CD4-positive, alpha-beta T cell treated with Interleukin-15 for 4 hours (primary cell): Measurements from ENCODE around the gene EPHB2.

Experiments
- DNase-seq: peaks from one replicate; pipeline ENCODE4 v3.0.0-alpha.2; 2020; ENCODE audit warnings: low spot score

Gene EPHB2

GRCh38 chr1:22884806-22885530 lies 174.3 kb downstream of the EPHB2 start:
- DNase-seq, result peak; percentile 10

DNA sequence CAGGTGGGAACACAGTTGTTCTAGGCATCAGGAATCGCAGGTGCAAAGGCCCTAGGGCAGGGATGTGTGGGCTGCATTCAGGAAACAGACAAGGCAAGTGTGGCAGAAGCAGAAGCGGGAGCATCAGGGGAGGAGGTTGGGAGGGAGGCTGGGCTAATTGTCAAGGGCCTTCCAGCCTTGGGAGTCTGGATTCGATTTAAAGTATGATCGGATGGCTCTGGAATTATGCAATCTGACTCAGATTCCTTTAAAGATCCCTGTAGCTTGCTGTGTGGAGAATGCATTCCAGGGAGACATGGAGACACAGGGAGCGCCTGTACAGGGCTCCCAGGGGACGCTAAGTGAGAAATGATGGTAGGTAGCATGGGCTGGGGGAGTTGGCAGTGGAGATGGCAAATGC lies 175.6 kb downstream of the EPHB2 start:
- no peak for DNase-seq

DNA sequence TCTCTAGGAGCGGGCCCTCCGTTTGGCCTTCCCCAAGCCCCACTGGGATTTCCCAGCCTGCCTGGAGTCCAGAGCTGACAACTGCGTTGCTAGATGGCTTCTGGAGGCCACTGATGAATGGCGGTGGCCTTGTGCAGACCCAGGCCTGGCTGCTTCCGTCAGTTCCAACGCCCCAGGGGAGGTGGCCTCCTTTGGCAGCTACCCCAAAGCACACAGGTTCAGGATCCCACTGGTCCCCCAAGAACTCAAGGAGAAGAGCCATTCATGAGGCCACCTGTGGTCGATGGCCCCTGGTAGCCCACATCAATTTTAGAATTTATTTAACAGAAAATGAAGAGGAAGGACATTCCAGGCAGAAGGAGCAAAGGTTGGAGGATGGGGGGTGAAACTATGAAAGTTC lies 176.9 kb downstream of the EPHB2 start:
- no peak for DNase-seq

GRCh38 chr1:22888320-22889075 lies 177.9 kb downstream of the EPHB2 start:
- no peak for DNase-seq

GRCh38 chr1:22889213-22889827 lies 178.7 kb downstream of the EPHB2 start:
- DNase-seq, result no peak

DNA sequence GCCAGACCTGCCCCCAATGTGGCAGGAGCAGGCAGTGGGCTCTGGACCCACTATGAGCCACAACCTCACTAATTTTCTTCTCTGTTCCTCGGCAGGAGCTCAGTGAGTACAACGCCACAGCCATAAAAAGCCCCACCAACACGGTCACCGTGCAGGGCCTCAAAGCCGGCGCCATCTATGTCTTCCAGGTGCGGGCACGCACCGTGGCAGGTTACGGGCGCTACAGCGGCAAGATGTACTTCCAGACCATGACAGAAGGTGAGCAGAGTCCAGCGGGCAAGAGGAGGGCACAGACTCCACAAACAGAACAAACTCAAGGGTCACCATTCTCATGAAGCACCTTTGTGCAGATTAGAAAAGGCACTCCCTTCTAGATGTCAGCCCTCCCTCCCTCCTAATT lies 182.2 kb downstream of the EPHB2 start:
- no peak for DNase-seq

GRCh38 chr1:22893292-22893691 lies 182.7 kb downstream of the EPHB2 start:
- no peak for DNase-seq

- DNase-seq, result no peak
Observed at GRCh38 chr1:22895357-22895756, 184.7 kb downstream of the EPHB2 start.

- DNase-seq, result no peak
Observed at GRCh38 chr1:22896184-22896583, 185.5 kb downstream of the EPHB2 start.

DNA sequence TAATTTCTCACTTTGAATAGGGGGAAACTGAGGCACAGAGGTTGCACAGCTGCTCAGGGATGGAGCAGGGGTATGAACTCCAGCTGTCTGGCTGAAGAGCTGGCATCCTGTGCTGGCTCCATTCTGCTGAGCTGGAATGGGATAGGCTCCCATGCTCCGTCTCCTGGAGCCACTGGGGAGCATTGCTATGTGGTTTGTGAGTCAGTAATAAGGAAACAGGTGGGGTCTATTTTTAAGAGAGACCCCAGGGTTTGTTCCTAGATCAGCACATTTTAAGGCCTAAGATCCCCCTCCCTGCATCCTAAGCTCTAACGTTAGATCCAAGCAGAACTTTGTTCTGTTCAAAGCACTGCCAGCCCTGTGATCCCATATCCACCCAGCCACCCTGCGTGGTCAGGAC lies 189.8 kb downstream of the EPHB2 start:
- no peak for DNase-seq

DNA sequence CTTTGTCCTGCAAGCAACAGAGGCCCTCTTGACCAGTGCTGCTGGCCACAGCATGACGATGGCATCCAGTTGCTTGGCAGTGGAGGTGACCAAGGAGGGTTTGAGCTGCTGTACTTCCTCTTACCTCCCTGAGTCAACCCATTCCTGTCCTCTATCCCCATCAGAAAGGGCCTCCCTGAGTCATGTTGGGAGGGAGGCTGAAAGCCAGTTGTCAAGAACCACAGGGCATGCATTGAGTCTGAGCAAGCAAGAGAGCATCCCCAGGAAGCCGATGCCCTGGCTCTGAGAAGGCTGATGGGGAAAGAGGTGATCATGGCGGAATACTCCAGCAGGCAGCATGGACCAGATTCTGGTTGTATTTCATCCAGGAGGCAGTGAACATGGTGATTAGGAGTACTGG lies 192.5 kb downstream of the EPHB2 start:
- no peak for DNase-seq

DNA sequence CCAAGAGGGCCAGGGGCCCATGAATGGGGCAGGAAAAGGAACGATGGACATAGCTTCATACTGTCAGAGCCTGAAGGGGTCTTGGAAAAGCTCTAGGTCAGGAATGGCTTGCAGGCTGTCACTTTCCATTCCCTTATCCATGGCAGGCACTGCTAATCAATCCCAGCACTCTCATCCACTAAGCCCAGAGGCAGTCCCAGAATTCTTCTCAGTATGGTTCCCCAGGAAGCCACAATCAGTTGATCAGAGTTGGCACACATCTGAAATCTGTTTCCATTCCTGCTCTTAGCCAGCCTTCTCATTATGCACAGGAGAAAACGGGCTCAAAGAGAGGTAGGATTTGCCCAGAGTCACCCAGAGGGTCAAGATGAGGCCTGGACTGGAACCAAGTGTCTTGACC lies 196.3 kb downstream of the EPHB2 start:
- DNase-seq, result no peak

DNA sequence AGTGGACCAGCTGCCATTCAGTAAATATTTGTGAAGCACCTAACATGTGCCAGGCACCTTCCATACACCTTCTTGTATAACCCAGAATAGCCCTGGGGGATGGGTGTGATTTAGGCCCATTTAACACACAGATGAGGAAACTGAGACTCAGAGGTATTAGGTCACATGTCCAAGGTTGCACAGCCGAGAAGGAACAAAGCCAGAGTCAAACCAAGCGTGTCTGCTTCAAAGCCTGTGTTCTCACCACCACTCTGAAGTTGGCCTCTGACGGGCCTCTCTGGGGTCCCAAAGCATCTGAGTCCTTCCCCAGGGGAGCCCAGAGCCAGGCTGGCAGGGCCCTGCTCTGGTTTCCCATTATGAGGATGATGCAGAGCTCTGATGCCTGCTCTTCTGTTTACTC lies 196.9 kb downstream of the EPHB2 start:
- DNase-seq, result no peak

- DNase-seq, result no peak
Observed at GRCh38 chr1:22908880-22909426, 198.3 kb downstream of the EPHB2 start.

GRCh38 chr1:22910286-22910685 lies 199.6 kb downstream of the EPHB2 start:
- DNase-seq, result no peak

DNA sequence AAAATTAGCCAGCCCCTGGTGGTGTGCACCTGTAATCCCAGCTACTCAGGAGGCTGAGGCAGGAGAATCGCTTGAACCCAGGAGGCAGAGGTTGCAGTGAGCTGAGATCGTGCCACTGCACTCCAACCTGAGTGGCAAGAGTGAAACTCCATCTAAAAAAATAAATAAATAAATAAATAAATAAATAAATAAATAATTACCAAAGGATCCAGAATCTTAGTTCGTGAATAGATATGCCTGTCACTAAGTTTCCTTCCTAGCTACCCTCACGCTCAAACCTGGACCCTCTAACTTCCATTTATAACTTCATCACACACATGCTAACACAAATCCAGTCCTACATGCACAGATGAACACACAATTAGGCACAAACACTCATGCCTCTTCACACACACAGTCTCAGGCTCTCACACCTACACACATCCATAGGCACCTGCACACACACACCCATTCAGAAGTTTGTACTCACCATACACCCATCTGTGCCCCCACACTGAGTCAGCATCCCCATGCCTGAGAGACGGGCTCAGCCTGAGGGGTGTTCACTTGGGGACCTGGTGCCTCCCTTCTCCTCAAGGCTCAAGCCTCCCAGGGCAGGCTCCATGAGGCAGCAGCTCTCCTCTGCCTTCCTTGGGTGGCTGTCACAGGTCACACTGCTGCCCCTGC lies 200.5 kb downstream of the EPHB2 start:
- DNase-seq, result no peak

GRCh38 chr1:22912311-22912710 lies 201.7 kb downstream of the EPHB2 start:
- no peak for DNase-seq

- no peak for DNase-seq
Observed at GRCh38 chr1:22913421-22914141, 202.9 kb downstream of the EPHB2 start.

DNA sequence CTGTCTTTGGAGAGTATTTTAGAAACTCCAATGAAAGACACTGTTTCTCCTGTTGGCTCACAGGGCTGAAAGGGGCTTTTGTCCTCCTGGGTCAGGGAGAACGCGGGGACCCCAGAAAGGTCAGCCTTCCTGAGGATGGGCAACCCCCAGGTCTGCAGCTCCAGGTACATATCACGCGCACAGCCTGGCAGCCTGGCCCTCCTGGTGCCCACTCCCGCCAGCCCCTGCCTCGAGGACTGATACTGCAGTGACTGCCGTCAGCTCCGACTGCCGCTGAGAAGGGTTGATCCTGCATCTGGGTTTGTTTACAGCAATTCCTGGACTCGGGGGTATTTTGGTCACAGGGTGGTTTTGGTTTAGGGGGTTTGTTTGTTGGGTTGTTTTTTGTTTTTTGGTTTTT lies 203.5 kb downstream of the EPHB2 start:
- DNase-seq, result no peak

- no peak for DNase-seq
Observed at GRCh38 chr1:22914633-22915217, 204.1 kb downstream of the EPHB2 start.

GRCh38 chr1:22915231-22915630 lies 204.6 kb downstream of the EPHB2 start:
- no peak for DNase-seq
